Activated effector memory CD4-positive, alpha-beta T cell treated with Interleukin-2 at 50 U/mL for 16 hours (primary cell): ENCODE results near the gene AKAP12.
"Not testable (repeated sequence)": the region's sequence is repeated elsewhere in the genome, so short reads cannot be mapped to it uniquely, and the experiment has no call there.

Experiments
- DNase-seq: peaks from one replicate; pipeline ENCODE4 v3.0.0-alpha.2; 2020

The AKAP12 gene

GRCh38 chr6:151288712-151289398, 49.1 kb downstream of the AKAP12 start:
- DNase-seq: no peak

DNA sequence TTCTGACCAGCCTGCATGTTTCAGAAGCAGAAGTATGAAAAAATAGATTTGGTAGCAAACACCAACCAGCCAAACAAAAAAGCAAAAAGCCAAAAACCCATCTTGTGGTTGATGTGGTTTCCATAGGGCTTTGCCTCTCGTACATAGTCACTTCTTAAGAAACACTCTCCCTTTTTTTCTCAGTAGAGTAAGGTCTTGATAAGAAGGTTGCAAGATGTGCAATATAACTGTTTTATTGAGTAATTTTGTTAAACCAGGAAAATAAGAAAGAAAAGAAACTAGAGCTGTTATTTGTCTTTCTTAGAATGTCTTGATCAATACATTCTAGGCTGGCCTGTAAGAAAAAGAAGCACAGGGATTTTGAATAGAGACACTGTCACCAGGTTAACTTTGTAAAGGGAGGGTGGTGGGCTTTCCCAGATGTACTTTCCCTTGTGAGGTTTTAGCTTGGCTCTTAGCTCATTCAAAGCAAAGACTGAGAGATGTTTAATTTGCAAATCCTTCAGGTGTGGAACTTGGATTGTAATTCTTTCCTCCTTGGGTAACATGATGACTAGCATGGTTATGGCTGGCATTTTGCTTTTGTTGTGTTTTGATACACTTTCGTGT, 49.7 kb downstream of the AKAP12 start:
- DNase-seq: no peak

DNA sequence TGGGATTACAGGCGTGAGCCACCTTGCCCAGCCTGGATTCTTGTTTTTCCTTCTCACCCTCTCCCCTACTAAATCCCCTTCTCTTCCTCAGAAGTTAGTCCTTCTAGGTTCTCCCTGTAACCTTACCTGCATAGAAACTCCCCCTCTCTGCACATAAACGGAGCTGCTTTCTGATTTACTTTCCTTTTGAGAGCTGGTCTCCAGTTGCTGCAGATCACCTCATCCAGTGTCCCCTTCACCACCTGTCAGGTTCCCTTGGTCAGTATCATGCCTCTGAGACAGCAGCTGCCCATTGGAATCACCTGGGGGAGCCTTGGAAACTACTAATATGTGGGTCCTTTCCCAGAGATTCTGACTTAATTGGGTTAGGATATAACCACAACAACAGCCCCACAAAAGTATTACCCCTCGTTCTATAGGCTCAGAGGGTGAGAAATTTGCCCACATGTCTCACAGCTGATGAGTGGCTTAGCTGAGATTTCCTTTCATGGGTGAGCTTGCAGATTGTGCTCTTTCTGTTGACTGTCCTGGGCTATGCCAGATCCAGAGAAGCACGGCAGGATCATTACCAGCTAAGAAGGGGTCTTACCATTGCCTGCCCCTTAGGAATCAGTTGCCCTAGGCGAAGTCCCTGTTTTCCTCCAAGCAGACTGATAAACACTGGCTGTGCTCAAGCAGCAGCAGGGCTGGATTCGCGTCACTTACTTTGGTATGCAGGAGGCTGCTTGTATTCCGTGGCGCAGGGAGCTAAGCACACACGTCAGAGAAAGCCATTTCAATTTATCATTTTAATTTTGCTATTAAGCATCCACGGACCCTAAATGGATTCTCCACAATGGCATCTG, 51.3 kb downstream of the AKAP12 start:
- DNase-seq: no peak

DNA sequence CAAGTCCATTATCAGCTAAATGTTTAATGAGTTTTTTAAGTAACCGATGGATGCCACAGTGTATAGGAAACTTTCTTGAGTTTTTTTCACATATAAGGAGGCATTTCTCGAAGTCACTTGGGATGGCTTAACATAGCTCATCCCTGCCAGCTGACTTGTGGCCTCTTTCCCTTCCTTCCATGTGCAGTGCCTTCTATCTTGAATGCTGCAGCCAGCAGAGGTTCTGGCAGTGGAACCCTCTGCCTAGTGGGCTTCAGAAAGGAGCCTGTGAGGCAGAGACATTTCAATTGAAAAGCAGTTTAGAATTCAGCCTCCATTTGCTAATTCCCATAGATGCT, 51.9 kb downstream of the AKAP12 start:
- DNase-seq: no peak

DNA sequence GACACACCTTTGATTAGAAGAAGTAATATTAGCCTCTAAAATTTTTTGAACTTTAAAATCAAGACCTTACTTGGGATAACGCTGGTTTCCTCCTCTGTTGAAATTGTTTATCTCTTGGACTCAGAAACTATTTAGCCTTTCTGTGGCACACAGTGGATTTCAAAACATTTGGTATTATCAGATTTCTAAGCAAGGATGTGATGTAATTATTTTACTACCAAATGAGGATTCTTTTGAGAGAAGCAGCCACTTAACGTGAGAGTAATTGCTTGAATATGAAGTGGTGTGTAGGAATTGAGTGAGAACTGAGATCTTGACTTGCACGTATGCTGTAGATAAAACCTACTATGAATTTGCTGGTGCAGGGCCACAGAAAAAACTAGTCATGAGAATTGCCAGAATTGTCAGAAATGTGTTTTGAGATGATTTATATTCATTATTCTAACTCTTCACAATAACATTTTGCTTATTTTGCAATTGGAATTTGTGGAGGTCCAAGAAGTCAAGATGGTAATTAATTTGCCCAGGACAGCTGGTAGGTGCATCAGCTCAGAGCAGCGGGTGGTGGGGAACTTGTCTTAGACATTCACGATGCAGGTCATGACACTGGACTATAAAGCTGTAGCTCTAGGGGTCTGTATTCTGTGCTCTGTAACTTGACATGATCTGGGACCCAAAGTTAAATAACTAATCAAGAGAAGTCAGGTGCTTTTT, 53.4 kb downstream of the AKAP12 start:
- DNase-seq: no peak

- no peak for DNase-seq
These were observed 53.9 kb downstream of the AKAP12 start for GRCh38 chr6:151293688-151294016.

DNA sequence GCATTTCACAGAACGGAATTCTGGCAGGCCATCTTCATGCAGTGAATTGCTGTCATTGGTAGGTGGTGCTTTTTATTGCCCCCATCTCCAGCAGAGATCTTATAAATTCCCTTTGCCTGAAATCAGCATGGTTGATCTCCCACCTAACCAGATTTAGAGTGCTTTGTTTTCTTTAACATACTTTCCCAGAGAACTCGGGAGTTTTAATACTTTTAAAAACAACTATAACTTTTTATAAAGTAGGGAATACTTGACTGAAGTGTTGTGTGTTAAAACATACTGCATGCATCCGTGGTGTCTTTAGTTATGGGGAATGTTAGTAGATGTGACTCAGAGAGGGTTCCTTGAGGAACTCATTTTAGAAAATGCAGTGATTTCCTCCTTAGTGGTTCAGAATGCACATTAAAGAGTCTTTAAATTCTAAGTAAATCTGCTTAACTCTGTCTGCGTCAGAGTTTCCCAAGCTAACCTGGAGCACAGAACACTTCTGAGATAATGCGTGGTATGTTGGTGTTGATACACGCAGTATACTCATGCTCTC, 54.9 kb downstream of the AKAP12 start:
- DNase-seq: no peak

DNA sequence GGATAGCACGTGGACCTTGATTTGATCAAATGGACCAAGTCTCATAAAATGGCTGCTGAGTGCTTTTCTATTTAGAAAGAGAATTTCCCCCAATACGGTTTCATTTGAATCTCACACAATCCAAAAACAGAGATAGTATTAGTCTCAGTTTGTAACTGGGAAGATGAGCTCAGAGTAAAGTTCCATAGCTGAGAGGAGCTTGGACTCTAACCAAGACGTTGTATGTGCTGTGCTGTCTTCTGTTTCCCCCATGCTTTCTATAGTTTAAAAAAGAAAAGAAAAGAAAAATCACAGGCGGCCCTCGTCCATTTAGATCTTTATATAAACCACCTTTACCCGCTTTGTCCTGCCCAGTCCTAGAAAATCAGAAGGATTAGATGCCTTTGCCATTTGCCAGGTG, 58.1 kb downstream of the AKAP12 start:
- no peak for DNase-seq

DNA sequence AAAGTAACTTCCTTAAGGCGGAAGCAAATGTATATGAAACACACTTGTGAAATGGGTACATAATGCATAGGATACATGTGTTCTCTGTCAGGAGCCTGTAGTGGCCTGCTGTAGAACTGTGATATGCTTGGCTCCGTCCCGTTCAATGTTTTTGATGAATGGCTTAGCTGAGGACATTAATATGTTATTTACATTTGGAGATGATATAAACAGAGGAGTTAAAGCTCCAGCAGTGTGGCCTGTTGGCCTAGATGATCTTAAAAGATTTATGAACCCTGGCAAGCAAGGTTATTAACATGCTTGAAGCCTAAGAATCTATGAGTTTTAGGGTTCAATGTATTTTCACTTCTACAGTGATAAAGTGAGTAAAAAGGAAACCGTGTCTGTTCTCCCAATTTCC, 59.2 kb downstream of the AKAP12 start:
- DNase-seq: no peak

DNA sequence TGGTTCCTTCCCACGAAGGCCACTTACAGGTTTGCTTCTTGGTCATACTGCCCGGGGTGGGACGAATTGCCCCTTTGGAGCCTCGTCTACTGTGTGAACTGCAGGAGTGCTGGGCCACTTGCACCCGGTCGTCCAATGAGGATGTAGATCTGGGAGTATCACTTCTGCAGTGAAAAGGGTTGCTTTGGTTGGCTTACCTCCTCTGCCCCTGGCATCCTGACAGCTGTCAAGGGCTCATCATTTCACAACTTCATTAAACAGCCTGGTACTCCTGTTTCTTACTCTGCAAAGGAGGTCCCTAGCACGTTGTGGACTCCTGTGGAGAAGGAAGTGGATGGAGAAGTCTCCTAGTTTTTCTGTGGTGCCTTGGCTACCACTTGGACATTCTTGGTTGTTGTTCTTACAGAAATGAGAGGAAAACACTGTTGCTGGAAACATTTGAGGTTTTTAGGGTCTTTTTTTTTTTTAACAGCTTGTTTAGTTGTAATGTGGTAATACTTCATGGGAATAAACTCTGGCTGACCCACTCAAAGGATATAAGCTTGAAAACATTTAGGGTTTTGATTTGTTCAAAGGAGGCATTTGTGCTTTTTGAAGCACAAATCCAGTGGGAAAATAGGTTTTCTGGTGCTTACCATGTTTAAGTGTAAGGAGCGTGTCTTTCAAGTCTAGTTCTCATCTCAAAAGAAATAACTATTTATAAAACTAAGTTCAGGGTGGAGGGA, 60.7 kb downstream of the AKAP12 start:
- no peak for DNase-seq

- no peak for DNase-seq
These were observed 61.8 kb downstream of the AKAP12 start for GRCh38 chr6:151301547-151301946.

DNA sequence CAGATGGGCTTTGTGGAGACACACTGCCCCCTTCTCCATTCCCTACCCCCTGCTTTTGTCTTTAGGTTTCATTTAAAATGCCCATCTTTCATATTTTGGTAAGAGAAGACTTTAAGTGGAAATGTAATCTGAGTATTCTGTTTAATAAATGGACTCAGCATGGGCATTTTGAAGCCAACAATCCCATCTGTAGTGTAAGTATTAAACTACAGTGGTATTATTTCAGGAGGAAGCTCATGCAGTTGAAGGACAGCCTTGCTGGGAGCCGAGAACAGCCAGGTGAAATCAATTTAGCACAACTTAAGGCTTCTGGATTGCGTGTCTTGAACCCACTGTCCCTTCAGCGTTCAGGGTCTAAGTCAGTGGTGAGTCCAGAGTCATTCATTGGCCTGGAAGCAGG, 63.5 kb downstream of the AKAP12 start:
- DNase-seq: no peak

DNA sequence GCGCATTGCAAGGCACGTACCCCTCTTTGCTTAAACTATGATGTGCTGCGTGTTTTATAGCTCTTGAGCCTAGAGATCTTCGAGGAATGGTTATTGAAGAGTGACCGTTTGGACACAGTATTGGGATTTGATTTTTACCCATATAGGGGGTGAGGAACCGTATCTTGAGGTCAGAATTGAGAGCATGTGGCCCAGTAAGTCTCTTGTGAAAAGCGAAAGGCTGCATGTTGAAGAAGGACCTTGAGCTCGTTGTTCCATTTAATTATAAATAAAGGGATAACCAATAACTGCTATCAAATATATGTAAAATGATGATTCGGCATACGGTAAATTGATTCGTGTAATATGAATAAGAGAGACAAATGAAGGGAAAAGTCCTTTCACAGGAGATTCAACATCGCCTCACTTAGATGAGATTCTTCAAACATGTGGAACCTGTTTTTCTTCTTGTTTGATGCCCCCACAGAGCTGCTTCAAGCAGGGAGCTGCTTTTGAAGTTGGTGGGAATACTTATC, 66.6 kb downstream of the AKAP12 start:
- DNase-seq: no peak

DNA sequence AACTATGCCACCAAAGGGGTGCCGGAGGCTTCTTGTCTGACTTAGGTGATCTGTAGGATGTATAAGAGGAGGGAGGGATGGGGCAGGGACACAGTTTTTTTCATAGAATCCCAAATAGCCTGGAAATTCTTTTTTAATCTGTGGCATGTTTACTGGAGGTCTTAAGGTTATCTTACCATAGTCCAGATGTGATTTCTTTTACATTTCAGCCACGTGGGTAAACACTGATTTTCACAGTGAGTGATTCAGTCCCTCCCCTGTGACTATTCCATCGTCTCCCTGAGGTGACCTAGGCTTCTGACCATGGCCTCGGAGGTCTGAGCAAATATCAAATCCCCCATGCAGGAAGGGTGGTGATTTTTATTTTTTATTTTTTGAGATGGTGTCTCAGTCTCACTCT, 67.7 kb downstream of the AKAP12 start:
- DNase-seq: no peak

DNA sequence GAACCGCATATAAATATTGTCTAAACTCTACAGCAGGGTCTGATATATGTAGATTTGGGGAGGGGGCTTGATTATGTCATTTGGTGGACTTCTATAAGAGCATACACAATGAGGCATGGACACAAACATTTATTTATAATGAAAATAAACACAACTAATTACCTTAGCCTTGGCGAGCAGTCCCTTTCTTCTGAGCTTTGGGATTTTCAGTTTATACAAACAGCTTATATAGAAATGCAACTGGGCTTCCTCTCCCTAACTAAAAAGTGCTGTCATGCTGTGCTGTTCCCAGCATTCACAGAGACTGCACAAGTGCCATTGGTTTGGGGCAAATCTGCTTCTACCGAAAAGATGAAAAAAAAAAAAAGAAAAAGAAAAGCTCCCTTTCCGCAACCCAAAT, 69.9 kb downstream of the AKAP12 start:
- DNase-seq: no peak

DNA sequence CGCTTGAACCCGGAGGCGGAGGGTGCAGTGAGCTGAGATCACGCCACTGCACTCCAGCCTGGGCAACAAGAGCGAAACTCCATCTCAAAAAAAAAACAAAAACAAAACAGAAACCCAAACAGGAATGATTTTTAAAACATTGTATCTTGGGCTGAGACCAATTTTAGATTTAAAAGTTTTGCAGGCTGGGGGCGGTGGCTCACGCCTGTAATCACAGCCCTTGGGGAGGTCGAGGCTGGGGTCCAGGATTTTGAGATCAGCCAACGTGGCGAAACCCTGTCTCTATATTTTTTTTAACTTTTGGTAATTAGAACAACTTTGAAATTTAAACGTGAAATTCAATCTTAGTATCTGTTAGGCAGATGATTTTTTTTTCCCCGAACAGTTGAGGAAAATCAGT, 70.5 kb downstream of the AKAP12 start:
- no peak for DNase-seq

- DNase-seq: no peak
These were observed 71.3 kb downstream of the AKAP12 start for GRCh38 chr6:151310852-151311767.

GRCh38 chr6:151313066-151313491, 73.3 kb downstream of the AKAP12 start:
- no peak for DNase-seq

DNA sequence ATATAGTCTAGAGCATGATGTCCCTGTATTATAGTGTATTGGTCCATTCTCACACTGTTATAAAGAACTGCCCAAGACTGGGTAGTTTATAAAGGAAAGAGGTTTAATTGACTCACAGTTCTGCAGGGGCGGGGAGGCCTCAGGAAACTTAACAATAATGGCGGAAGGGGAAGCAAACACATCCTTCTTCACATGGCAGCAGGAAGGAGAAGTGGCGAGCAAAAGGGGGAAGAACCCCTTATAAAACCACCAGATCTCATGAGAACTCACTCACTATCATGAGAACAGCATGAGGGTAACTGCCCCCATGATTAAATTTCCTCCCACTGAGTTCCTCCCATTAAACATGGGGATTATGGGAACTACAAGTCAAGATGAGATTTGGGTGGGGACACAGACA, 75.9 kb downstream of the AKAP12 start:
- not testable (repeated sequence) for DNase-seq

- DNase-seq: no peak
These were observed 77.6 kb downstream of the AKAP12 start for GRCh38 chr6:151317103-151317994.
